NOMO-1 treated with DMSO at 0.1 percent for 48 hours (cell line): Measurements from ENCODE around the gene DNM1.
"Not testable (repeated sequence)": the region's sequence is repeated elsewhere in the genome, so short reads cannot be mapped to it uniquely, and the experiment has no call there.

Experiments used
- DNase-seq: peaks from one replicate; lab custom pipeline; 2025; ENCODE audit not compliant: unreplicated experiment; lab: John Stamatoyannopoulos, UW

DNM1 gene

GRCh38 chr9:128274245-128274644 lies 71.1 kb downstream of the DNM1 start:
- DNase-seq = no peak

- peak; percentile 39 for DNase-seq
Measured at GRCh38 chr9:128275198-128276007, 72.2 kb downstream of the DNM1 start, which contains the start of gene GOLGA2. GOLGA2 (minus strand) TSS chr9:128276007; CDS start chr9:128275976, 31 bp downstream.

GRCh38 chr9:128276008-128276573 lies 72.9 kb downstream of the DNM1 start, which contains the start of gene SWI5:
SWI5 (plus strand) TSS chr9:128276276.
- peak; percentile 99 for DNase-seq

- DNase-seq = peak; percentile 4
Measured at GRCh38 chr9:128276574-128277270, 73.5 kb downstream of the DNM1 start.

GRCh38 chr9:128279088-128280073 lies 76.2 kb downstream of the DNM1 start:
- DNase-seq = not testable (repeated sequence)

- peak; percentile 28 for DNase-seq
Measured at GRCh38 chr9:128280084-128280622, 77.0 kb downstream of the DNM1 start.

GRCh38 chr9:128282500-128282899 lies 79.3 kb downstream of the DNM1 start:
- no peak for DNase-seq

GRCh38 chr9:128285033-128285784 lies 82.0 kb downstream of the DNM1 start:
- DNase-seq = no peak

GRCh38 chr9:128286440-128286839 lies 83.3 kb downstream of the DNM1 start:
- no peak for DNase-seq

- no peak for DNase-seq
Measured at GRCh38 chr9:128288273-128289004, 85.3 kb downstream of the DNM1 start.

GRCh38 chr9:128292009-128292408 lies 88.8 kb downstream of the DNM1 start:
- no peak for DNase-seq

- no peak for DNase-seq
Measured at GRCh38 chr9:128293091-128293490, 89.9 kb downstream of the DNM1 start.

- DNase-seq = no peak
Measured at GRCh38 chr9:128294142-128294541, 91.0 kb downstream of the DNM1 start.

GRCh38 chr9:128296340-128297220 lies 93.4 kb downstream of the DNM1 start:
- DNase-seq = no peak

GRCh38 chr9:128297221-128297773 lies 94.1 kb downstream of the DNM1 start:
- no peak for DNase-seq

GRCh38 chr9:128298535-128299482 lies 95.6 kb downstream of the DNM1 start:
- DNase-seq = no peak
